HCEC 1CT (cell line): ENCODE measurements around the gene HNMT.
"Not testable (repeated sequence)": the region's sequence is repeated elsewhere in the genome, so short reads cannot be mapped to it uniquely, and the experiment has no call there.

Experiments
- DNase-seq: peaks from one replicate; pipeline ENCODE4 v3.0.0-alpha.2; 2017

The HNMT gene

GRCh38 chr2:137964066-137964858, at the start of gene HNMT:
HNMT (plus strand) TSS chr2:137964473; CDS start chr2:137964492, 19 bp downstream.
- peak; percentile 90 for DNase-seq

DNA sequence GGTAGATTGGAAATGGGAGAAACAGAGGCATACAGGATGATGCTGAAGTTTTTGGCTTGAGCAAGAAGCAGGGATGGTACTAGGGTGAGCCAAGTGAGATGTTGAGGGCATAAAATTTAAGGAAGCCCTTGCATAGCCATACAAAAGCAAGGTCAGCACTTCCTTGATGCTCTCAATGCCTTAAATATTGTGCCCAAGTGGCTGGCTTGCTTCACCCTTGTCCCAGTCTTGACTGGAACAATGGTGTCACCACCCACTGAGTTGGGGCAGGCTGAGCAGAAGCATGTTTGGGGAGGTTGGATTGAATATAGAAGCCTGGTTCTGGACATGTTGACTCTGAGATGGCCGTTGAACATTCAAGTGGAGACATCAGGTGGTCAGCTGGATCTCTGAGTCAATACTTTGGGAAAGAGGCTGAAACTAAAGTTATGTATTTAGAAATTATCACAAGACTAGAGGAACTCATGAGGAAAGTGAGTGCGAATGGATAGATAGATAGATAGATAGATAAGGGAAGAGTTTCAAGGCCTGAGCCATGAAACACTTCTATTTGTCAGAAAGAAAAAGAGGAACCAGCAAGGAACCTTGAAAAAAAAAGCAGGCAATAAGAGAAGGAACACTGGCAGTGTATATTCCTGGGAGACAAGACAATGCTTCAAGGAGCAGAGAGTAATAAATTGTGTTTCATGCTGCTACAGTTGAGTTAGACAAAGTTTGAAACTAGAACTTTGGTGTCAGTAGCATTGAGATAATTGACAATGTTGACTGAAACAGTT, 43.0 kb upstream of the HNMT start:
- DNase-seq: no peak

- not testable (repeated sequence) for DNase-seq
Observed at GRCh38 chr2:137922171-137922570, 42.1 kb upstream of the HNMT start.

GRCh38 chr2:137924019-137924418, 40.3 kb upstream of the HNMT start:
- no peak for DNase-seq

GRCh38 chr2:137925599-137925998, 38.7 kb upstream of the HNMT start:
- DNase-seq: no peak

GRCh38 chr2:137927846-137928245, 36.4 kb upstream of the HNMT start:
- DNase-seq: no peak

- peak; percentile 40 for DNase-seq
Observed at GRCh38 chr2:137928547-137929518, 35.4 kb upstream of the HNMT start.

GRCh38 chr2:137929519-137929916, 34.8 kb upstream of the HNMT start:
- DNase-seq: no peak

GRCh38 chr2:137930146-137930545, 34.1 kb upstream of the HNMT start:
- DNase-seq: no peak

DNA sequence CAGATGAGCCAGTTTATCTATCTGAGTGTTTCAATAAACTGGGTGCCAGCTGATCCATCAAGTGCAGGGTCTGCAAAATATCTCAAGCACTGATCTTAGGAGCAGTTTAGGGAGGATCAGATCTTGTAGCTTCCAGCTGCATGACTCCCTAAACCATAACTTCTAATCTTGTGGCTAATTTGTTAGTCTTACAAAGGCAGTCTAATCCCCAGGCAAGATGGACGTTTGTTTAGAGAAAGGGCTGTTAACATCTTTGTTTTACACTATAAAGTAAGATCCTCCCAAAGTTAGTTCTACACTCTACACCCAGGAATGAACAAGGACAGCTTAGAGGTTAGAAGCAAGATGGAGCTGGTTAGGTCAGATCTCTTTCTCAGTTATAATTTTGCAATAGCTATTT, 28.7 kb upstream of the HNMT start:
- no peak for DNase-seq

GRCh38 chr2:137937246-137937645, 27.0 kb upstream of the HNMT start:
- no peak for DNase-seq

GRCh38 chr2:137937778-137938177, 26.5 kb upstream of the HNMT start:
- DNase-seq: no peak

DNA sequence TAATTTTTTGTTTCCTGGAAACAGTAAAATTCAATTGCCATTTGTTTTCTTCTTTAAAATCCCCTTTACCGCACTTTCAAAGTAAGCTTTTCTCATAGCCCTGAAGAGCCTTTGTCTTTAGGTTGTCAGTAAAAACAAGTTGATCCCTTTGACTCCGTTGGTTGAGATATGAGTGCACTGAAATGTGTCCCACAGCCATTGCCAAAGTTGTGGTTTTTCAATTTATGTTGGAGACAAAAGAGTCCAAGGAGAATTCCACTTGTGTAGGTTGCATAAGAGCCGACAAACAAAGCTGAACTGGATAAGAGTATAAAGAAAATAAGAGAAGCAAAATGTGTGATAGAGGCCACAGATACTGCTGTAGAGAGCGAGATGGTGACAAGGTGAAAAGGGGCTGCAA, 26.1 kb upstream of the HNMT start:
- DNase-seq: no peak

DNA sequence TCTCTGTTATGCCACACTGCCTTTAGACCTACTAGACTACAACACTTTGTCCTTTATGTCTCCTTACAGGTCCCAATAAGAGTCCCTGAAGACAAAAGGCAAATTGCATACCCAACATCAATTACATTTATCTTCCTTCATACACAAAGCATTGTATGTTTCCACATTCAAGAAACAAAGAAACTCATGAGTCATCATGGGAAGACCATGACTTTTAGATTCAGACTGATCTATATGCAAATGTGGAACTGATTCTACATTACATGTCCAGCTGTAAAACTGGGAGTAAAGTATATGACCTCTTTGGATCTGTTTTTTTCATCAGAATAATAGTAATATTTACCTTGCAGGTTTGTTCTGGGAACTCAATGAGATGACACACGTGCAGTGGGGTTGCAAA, 25.2 kb upstream of the HNMT start:
- no peak for DNase-seq

DNA sequence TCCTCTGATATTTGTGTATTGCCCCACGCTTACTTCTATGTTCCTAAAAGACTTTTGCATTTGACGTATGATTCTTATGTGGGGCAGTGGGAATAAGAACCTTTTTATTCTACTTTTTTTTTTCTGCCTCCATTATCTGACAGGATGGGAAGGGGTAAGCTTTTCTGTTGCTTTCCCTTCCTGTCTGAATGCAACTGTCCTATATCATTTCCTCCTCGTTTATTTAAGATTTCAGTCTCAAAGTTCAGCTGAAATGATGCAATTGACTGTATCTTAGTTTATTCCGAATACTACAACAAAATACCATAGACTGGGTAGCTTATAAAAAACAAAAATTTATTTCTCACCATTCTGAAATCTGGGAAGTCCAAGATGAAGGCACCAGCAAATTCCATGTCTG, 24.1 kb upstream of the HNMT start:
- DNase-seq: no peak

- no peak for DNase-seq
Observed at GRCh38 chr2:137942037-137942832, 22.0 kb upstream of the HNMT start.

DNA sequence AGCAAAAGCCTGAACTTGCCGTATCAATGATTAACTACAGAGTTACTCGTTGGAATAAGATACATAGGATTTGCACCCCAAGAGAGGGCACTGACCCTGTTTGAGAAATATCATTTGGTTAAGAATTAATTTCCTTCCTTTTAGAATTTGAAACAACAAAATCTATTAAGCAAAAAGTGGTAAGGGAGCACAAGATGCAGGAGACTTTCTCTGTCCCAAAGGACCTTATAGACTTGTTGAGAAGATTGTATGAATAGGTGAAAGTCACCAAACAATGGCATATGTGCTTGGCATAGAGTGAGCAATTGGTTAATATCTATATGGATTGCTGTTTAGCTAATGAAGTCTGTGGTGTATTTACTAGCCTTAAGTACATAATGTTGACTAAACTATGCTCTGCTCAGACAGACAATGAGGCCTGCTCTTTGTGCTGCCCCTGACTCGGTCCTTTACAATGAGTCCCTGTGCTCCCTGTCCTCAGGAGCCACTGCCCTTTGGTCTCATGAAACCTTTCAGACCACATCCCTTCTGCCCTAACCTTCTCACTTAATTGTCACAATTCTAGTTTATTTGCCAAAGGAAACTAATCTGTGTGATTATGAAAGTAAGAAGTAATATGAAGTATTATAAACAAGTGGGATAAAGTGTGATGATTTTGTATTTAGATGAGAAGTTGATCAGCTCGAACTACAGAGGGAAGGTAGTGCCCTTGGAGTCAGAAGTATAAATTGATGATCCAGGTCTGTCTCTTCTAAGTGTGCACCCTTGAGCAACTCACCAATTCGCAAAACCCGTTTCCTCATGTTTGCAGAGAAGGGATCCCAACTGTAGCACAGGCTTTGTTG, 21.2 kb upstream of the HNMT start:
- no peak for DNase-seq

- no peak for DNase-seq
Observed at GRCh38 chr2:137943678-137944347, 20.5 kb upstream of the HNMT start.

DNA sequence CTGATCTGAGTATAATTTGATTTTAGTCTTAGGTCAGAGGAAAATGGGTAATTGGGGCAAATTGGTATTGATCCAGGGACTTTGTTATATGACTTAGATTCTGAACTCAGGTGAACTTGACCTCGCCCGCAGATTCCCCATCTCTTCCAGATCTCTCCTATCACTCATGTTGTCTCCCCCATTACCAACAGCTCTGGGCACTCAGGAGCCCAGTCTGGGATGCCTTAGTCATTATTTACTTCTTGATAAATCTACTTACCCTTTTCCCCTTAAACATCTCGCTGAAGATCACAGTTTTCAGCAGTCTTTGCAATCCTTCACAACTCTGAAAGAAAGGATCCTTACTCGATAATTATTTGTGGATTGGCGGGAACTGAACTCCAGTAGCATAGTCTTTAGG, 19.6 kb upstream of the HNMT start:
- DNase-seq: no peak

- no peak for DNase-seq
Observed at GRCh38 chr2:137945229-137945628, 19.0 kb upstream of the HNMT start.

- DNase-seq: no peak
Observed at GRCh38 chr2:137946227-137946626, 18.0 kb upstream of the HNMT start.
